ENCODE data around the gene LRRC8E.

LRRC8E gene

GRCh38 chr19:7855426-7856108, 32.7 kb upstream of the LRRC8E start:
- TF ChIP-seq CTCF (conservative IDR thresholded peaks at IDR 0.05; ENCODE audit: low read length) = no peak
- no peak for TF ChIP-seq EZH2phosphoT487 (IDR thresholded peaks at IDR 0.05; ENCODE audit: borderline replicate concordance)
- Histone ChIP-seq H3K9me3 (ENCODE audit: insufficient read depth, low read depth, low read length) (no peaks in the 10 kb centered on the region), H3K4me1 (ENCODE audit: insufficient read depth, low read length, poor library complexity, severe bottlenecking) (no peaks in the 10 kb centered on the region), H4K20me1 (ENCODE audit: insufficient read depth, low read length, poor library complexity, severe bottlenecking) (no peaks in the 10 kb centered on the region), H3K36me3 (ENCODE audit: insufficient read depth, low read length) (no peaks in the 10 kb centered on the region), H3K9ac (ENCODE audit: low read depth, low read length, poor library complexity, severe bottlenecking) (no peak overlapping the region), H3F3A (ENCODE audit: low read depth) (no peaks in the 10 kb centered on the region), H3K79me2 (ENCODE audit: insufficient read depth, low read length) (no peaks in the 10 kb centered on the region), H2AFZ (ENCODE audit: low read length) (no peak overlapping the region), H3K27me3 (ENCODE audit: insufficient read depth, low read length, poor library complexity, severe bottlenecking) (no peaks in the 10 kb centered on the region), H3K4me3 (ENCODE audit: low read length, poor library complexity, severe bottlenecking) (no peak overlapping the region), H3K9me2 (replicated peaks; ENCODE audit: low read depth, low read length) (no peaks in the 10 kb centered on the region), H3K4me2 (ENCODE audit: low read depth, low read length, poor library complexity, severe bottlenecking) (no peak overlapping the region)

- no peaks in the 10 kb centered on the region for H4K20me1 ChIP-seq (ENCODE audit: insufficient read depth, low read length, poor library complexity, severe bottlenecking)
- H3K4me2 ChIP-seq (ENCODE audit: low read depth, low read length, poor library complexity, severe bottlenecking) = no peak overlapping the region
- H3K27me3 ChIP-seq (ENCODE audit: insufficient read depth, low read length, poor library complexity, severe bottlenecking) = no peaks in the 10 kb centered on the region
- H3K79me2 ChIP-seq (ENCODE audit: insufficient read depth, low read length) = no peaks in the 10 kb centered on the region
- no peaks in the 10 kb centered on the region for H3K9me3 ChIP-seq (ENCODE audit: insufficient read depth, low read depth, low read length)
- no peak overlapping the region for H2AFZ ChIP-seq (ENCODE audit: low read length)
- H3K9me2 ChIP-seq (replicated peaks; ENCODE audit: low read depth, low read length) = no peaks in the 10 kb centered on the region
- H3K36me3 ChIP-seq (ENCODE audit: insufficient read depth, low read length) = no peaks in the 10 kb centered on the region
- H3K4me3 ChIP-seq (ENCODE audit: low read length, poor library complexity, severe bottlenecking) = no peak overlapping the region
- no peak for TF ChIP-seq EZH2phosphoT487 (IDR thresholded peaks at IDR 0.05; ENCODE audit: borderline replicate concordance)
- TF ChIP-seq CTCF (conservative IDR thresholded peaks at IDR 0.05; ENCODE audit: low read length) = no peak
- H3F3A ChIP-seq (ENCODE audit: low read depth) = no peaks in the 10 kb centered on the region
- no peaks in the 10 kb centered on the region for H3K4me1 ChIP-seq (ENCODE audit: insufficient read depth, low read length, poor library complexity, severe bottlenecking)
- H3K9ac ChIP-seq (ENCODE audit: low read depth, low read length, poor library complexity, severe bottlenecking) = no peak overlapping the region
Measured at GRCh38 chr19:7856109-7856591, 32.2 kb upstream of the LRRC8E start.

- no peaks in the 10 kb centered on the region for H3F3A ChIP-seq (ENCODE audit: low read depth)
- no peaks in the 10 kb centered on the region for H3K4me1 ChIP-seq (ENCODE audit: insufficient read depth, low read length, poor library complexity, severe bottlenecking)
- no peak overlapping the region for H3K9ac ChIP-seq (ENCODE audit: low read depth, low read length, poor library complexity, severe bottlenecking)
- H3K9me3 ChIP-seq (ENCODE audit: insufficient read depth, low read depth, low read length) = no peaks in the 10 kb centered on the region
- no peaks in the 10 kb centered on the region for H3K9me2 ChIP-seq (replicated peaks; ENCODE audit: low read depth, low read length)
- no peaks in the 10 kb centered on the region for H3K36me3 ChIP-seq (ENCODE audit: insufficient read depth, low read length)
- H3K27me3 ChIP-seq (ENCODE audit: insufficient read depth, low read length, poor library complexity, severe bottlenecking) = no peaks in the 10 kb centered on the region
- H2AFZ ChIP-seq (ENCODE audit: low read length) = no peak overlapping the region
- TF ChIP-seq CTCF (conservative IDR thresholded peaks at IDR 0.05; ENCODE audit: low read length) = no peak
- no peak for TF ChIP-seq EZH2phosphoT487 (IDR thresholded peaks at IDR 0.05; ENCODE audit: borderline replicate concordance)
- no peaks in the 10 kb centered on the region for H4K20me1 ChIP-seq (ENCODE audit: insufficient read depth, low read length, poor library complexity, severe bottlenecking)
- no peak overlapping the region for H3K4me2 ChIP-seq (ENCODE audit: low read depth, low read length, poor library complexity, severe bottlenecking)
- no peaks in the 10 kb centered on the region for H3K79me2 ChIP-seq (ENCODE audit: insufficient read depth, low read length)
- no peak overlapping the region for H3K4me3 ChIP-seq (ENCODE audit: low read length, poor library complexity, severe bottlenecking)
Measured at GRCh38 chr19:7856679-7857663, 31.3 kb upstream of the LRRC8E start.
